Esophagus squamous epithelium (tissue), 4 donors: ENCODE measurements around the gene RFTN2.

Experiments used
- CTCF ChIP-seq, 6 experiments: fragments of 450-650 bp in 4 of 6; fragments of 200-600 bp in 2 of 6; sonication (generic) in 2 of 6; IDR thresholded peaks; one replicate each; pipeline ENCODE4 v1.5.1; 2016 to 2019; ENCODE audit warnings: antibody characterized with exemption in 6 of 6, mild to moderate bottlenecking in 4 of 6, moderate library complexity in 4 of 6
- POLR2A ChIP-seq, 4 donors: fragments of 450-650 bp; IDR thresholded peaks; one replicate each; pipeline ENCODE4 v1.6.1; 2017; ENCODE audit warnings: antibody characterized with exemption in 4 of 4, mild to moderate bottlenecking in 4 of 4, moderate library complexity in 3 of 4

GRCh38 chr2:197575987-197576386 lies 99.4 kb downstream of the RFTN2 start:
- no peak for TF ChIP-seq POLR2A (IDR thresholded peaks at IDR 0.05)
- no peak for TF ChIP-seq CTCF (IDR thresholded peaks at IDR 0.05)
